ENCODE data around the gene RB1.

RB1 gene

DNA sequence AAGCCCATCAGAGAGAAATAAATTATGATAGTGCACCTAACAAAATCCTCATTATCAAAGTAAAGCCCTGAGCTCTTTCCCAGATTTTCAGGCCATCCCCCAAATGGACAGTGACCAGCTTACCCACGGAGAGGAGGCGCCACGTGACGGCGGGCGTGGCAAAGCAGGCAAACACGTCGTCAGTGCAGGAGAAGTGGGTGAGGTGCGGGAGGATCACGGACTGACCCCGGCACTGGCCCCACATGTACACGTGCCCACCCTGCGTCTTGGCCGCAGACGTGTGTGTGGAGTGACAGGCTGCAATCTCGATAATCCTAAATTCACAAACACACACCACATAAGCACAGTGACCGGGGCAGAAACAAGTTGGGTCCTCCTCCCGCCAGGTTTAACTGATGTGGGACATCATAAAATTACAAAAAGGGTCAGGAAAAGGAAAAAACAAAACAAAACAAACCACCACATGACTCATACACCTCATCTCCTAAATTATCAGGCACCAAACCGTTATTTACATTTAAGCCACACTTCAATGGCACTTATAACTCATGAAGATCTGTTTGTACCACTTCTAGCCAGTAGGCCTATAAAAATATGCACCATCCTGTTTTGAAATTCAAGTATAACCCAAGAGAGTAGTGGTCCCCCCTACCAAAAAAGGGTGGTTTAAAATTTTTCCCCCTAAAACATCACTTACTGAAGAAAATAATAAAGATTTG lies 199.2 kb downstream of the RB1 start:
- DNase-seq: no peak

DNA sequence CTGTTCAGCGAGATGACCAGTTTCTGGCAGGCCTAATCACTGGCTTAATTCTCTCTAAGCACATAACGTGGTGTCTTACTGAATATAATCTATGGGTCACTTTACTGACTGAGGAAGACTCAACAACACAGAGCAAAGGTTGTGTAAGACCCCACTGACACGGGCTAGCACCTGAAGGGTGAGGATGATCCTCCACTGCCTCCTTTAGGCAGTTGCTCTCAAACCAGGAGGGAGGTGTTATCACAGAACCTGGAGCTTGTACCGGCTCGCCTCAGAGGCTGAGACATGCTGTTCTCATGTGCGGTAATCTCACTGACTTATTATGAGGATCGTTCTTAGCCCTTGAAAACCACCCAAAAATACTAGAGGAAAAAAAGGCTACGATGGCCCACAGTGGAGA lies 201.1 kb downstream of the RB1 start:
- DNase-seq: no peak

- DNase-seq: no peak
Measured at GRCh38 chr13:48505012-48505411, 201.5 kb downstream of the RB1 start.

GRCh38 chr13:48505597-48506091 lies 202.1 kb downstream of the RB1 start:
- peak; percentile 32 for DNase-seq

DNA sequence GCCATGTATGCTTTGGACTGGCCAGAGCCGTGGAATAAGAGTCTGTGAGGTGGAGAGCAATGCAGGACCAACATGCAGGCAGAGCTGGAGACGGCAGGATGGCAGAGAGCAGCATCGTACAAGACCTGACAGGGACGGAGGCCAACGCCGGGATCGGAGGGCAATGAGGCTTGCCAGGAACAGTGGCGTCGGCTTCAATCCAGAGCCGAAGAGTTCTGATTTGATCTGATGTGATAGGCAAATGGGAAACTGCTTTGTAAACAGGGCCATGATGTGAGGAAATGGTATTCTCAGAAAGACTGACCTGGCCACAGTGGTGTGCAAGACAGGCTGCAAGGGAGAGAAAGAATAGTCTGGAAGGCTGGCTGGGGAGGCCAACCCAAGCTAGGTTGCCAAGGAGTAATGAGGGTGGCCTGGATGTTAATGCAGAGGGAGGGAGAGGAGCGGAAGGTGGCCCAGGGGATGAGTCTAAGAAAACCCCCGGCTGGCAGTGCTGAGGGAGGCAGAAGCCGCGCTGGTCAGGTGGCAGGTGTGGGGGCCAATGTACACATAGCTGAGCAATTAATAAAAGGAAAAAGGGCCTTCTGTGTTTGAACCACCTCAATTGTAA lies 202.6 kb downstream of the RB1 start:
- DNase-seq: no peak

DNA sequence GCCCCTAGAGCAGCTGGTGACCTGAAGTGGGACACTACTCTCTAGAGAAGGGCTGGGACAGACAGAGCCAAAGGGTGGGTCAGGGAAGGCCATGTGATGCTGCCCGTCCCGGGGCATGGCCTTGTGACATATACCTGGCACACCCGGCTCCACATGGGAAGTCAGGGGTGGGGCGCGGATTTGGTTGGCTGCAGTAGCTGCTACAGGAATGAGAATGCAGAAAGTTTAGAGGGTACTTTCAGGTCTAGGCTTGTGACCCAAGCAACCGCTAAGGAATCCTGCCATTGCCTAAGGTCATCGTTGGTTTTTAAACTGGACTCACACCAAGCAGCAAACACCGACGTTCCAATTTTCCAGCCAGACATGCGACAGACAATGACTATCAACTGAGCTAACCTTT lies 203.5 kb downstream of the RB1 start:
- DNase-seq: no peak

DNA sequence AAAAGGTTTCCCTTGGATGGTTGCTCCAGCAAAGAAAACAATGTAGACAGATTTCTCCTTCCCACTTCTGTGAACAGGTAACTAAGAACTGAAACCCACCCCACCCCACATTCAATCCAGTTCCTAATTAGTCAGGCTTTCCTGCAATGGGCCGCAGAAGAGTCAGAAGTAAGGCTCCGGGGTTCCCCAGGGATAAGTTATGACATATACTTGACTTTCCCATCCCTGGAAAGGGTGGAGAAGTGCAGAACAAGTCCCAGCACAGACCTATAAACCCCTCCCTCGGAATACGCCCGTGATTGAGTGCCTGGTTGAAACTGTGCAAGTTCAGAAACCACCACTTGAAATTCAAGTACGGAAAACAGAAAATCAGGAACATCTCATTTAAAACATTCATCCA lies 204.5 kb downstream of the RB1 start:
- no peak for DNase-seq

DNA sequence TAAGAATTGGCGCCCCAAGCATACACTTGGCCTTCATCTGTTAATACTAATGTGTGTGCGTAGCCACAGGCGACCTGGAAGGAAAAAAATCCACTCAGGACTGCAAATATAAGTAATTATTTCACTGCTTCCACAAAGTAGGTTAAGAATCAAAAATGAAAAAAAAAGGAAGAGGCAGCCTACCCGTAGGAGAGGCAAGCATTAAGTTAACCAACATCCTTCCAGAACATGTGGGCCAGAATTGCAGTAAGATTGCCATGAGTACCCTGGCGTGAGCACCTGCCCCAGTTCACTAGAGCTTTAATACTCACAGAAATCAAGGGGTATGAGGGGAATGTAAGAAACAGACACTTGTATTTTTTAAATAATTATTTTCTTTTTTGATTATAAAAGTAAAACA lies 207.1 kb downstream of the RB1 start:
- DNase-seq: no peak

- DNase-seq: no peak
Measured at GRCh38 chr13:48511621-48512230, 208.2 kb downstream of the RB1 start.

DNA sequence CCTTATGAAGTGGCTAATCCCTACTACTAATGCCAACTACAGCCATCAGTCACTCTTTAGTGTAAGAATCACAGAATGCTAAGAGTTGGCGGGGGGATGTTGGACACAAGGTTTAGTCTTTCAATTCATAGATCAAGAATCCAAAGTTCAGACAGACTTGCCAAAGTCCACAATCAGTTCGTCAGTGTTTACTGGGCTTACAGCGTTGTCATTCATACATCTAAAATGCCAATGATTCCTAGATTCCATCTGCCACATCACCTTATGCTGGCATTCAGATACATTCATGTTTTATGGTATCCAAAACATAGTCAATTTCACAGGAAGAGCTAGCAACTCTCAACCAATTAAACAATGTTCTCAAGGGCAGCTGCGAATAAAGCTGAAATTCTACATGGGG lies 211.2 kb downstream of the RB1 start:
- no peak for DNase-seq

DNA sequence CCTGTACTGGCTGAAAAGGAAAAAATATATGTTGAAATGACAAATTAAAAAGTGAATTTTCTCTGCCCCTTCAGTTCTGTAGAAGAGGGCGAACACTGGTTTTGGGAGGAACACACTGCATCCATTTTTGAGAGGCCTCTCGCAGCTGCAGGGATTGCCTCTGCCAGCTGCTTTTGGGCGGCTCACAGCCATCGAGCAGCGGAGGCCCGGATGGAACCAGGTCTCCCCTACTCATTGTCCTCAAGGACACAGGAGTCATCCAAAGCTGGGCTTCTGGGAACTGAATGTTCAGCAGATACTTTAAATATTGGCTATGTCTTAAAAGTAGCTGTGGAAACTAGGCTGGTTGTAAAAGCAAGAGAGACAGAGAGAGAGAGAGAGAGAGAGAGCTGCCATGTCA lies 212.2 kb downstream of the RB1 start:
- no peak for DNase-seq

GRCh38 chr13:48518083-48518482 lies 214.5 kb downstream of the RB1 start:
- no peak for DNase-seq

GRCh38 chr13:48526286-48526685 lies 222.7 kb downstream of the RB1 start:
- no peak for DNase-seq

GRCh38 chr13:48527955-48528354 lies 224.4 kb downstream of the RB1 start:
- DNase-seq: no peak

GRCh38 chr13:48528720-48529119 lies 225.2 kb downstream of the RB1 start:
- no peak for DNase-seq

DNA sequence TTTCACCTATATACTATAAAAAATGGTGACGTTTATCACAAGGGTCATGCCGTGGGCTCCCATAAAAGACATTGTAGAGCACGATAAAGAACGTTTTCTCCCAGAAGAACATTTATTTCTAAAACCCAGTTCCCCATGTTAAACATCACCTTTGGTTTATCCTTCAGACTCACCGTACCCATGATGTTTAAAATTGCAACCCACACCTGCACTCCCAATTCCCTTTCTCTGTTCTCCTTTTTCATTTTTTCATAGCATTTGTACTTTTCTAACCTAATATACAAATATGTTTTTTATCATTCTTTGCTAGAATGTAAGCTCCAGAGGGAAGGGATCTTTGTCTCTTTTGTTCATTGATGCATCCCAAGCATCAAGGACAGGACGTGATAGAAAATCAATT lies 227.3 kb downstream of the RB1 start:
- DNase-seq: no peak
